ENCODE data around the gene IL6.

GRCh38 chr7:22758576-22758975, 31.6 kb downstream of the IL6 start:
- no peak for TF ChIP-seq CTCF (IDR thresholded peaks at IDR 0.05; ENCODE audit: low read length)
- TF ChIP-seq EZH2phosphoT487 (IDR thresholded peaks at IDR 0.05; ENCODE audit: low read length), result no peak

Measured in MM.1S (cell line).